ENCODE results near the gene SPTBN1. TPM values are rescaled to one million over a fixed set of nuclear protein-coding genes. Genes with fewer than 3 reads are reported as not detected.
A peak's percentile ranks its signal among the peaks of the same experiment; 100 is the strongest.

Gene SPTBN1
- total RNA-seq, 1 experiment from 2014 or later = 204 TPM

DNA sequence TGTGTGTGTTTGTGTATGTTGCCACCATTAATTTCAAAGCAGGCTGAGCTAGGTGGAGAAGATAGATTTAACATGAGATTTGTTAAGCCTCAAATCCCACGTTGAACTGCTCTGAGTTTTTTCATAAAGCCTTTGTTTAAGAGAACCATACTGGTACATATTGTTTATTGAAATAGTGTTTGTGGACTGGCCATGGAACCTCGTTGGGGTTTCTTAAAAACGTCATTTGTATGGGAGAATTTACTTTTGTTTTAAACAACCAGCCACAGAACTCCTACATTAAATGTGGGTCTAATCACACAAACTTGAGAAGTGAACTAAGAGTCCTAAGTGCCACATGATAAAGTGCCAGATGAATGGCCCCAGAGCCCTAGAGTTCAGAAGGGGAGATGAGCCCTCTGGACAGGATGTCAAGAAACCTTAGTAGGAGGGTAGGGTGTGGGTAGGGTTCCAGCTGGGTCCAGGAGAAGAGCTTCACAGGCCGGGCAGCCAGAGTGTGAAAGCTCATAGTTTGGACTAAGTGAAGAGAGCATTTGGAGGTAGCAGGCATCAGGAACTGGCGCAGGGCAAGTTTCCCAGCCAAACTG, 146.7 kb downstream of the SPTBN1 start:
- no peak overlapping the region for H3K4me3 Mint-ChIP-seq
- POLR2A ChIA-PET = interaction anchor here (2.7 kb wide), 1 partner anchor 44 kb away, joined by 7 read pairs; no protein-coding TSS in a partner anchor
- ATAC-seq = peak; percentile 9; the same call in 1 of the 2 replicates
- peaks cover 54% of the 10 kb centered on the region for H3K4me1 Mint-ChIP-seq
- peaks cover 24% of the 10 kb centered on the region for H3K36me3 Mint-ChIP-seq
- H3K27ac Mint-ChIP-seq = peak overlapping the region; percentile 7; the same call in 1 of the 2 replicates
- no peaks in the 10 kb centered on the region for H3K27me3 Mint-ChIP-seq (ENCODE audit: low read depth)
- CTCF ChIA-PET = interaction anchor here (0.7 to 1.4 kb wide), 4 partner anchors 9 to 80 kb away, joined by 3 to 6 read pairs (median 4); no protein-coding TSS in a partner anchor
- no peak for DNase-seq (ENCODE audit: low spot score)
- H3K9me3 Mint-ChIP-seq = no peaks in the 10 kb centered on the region
- TF ChIP-seq TEAD4 (CRISPR knock-in tag; IDR thresholded peaks at IDR 0.05) = no peak
- TF ChIP-seq ZMAT4 (CRISPR knock-in tag; IDR thresholded peaks at IDR 0.05) = no peak
- TF ChIP-seq, protein P1, sequence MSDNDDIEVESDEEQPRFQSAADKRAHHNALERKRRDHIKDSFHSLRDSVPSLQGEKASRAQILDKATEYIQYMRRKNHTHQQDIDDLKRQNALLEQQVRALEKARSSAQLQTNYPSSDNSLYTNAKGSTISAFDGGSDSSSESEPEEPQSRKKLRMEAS (CRISPR knock-in tag; IDR thresholded peaks at IDR 0.05) = no peak
- no peak for TF ChIP-seq RORB (CRISPR knock-in tag; IDR thresholded peaks at IDR 0.05)
- TF ChIP-seq ETV6 (CRISPR knock-in tag; IDR thresholded peaks at IDR 0.05) = no peak
- no peak for TF ChIP-seq CREB1 (CRISPR knock-in tag; IDR thresholded peaks at IDR 0.05)
- TF ChIP-seq ZNF423 (CRISPR knock-in tag; IDR thresholded peaks at IDR 0.05) = no peak
- TF ChIP-seq FOXP1 (CRISPR knock-in tag; IDR thresholded peaks at IDR 0.05; ENCODE audit: borderline replicate concordance) = no peak
- TF ChIP-seq RELA (CRISPR knock-in tag; IDR thresholded peaks at IDR 0.05; ENCODE audit: borderline replicate concordance) = no peak
- no peak for TF ChIP-seq ZNF671 (CRISPR knock-in tag; IDR thresholded peaks at IDR 0.05)
- no peak for TF ChIP-seq NR1H2 (CRISPR knock-in tag; IDR thresholded peaks at IDR 0.05)

DNA sequence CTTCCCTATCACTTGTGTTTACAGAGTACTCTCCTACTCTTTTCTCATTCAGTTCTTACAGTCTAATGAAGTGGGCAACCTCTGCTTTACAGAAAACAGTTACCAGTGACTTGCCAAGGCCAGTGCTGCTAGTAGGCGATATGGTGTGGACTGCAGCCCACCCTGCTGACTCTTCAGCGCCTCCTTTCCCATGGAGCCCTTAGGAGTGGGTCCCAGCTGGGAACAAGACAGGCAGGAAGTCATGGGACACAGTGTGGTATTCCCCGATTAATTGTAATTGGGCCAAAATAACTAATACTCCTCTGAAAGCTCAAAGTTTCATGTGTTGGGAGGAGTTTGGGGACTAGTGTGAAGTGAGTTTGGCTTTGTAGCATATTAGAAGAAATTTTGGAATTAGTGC, 147.2 kb downstream of the SPTBN1 start:
- ATAC-seq = peak; percentile 49
- Mint-ChIP-seq H3K4me3 (no peak overlapping the region), H3K4me1 (peaks cover 57% of the 10 kb centered on the region), H3K36me3 (peaks cover 22% of the 10 kb centered on the region), H3K27me3 (ENCODE audit: low read depth) (no peaks in the 10 kb centered on the region), H3K9me3 (no peaks in the 10 kb centered on the region), H3K27ac (peak overlapping the region; percentile 14; the same call in 1 of the 2 replicates)
- ChIA-PET POLR2A (interaction anchor here (2.7 kb wide), 1 partner anchor 45 kb away, joined by 7 read pairs; no protein-coding TSS in a partner anchor), CTCF (interaction anchor here (0.7 to 1.4 kb wide), 4 partner anchors 9 to 80 kb away, joined by 3 to 6 read pairs (median 4); no protein-coding TSS in a partner anchor)
- no peak for DNase-seq (ENCODE audit: low spot score)
- TF ChIP-seq, protein P2, sequence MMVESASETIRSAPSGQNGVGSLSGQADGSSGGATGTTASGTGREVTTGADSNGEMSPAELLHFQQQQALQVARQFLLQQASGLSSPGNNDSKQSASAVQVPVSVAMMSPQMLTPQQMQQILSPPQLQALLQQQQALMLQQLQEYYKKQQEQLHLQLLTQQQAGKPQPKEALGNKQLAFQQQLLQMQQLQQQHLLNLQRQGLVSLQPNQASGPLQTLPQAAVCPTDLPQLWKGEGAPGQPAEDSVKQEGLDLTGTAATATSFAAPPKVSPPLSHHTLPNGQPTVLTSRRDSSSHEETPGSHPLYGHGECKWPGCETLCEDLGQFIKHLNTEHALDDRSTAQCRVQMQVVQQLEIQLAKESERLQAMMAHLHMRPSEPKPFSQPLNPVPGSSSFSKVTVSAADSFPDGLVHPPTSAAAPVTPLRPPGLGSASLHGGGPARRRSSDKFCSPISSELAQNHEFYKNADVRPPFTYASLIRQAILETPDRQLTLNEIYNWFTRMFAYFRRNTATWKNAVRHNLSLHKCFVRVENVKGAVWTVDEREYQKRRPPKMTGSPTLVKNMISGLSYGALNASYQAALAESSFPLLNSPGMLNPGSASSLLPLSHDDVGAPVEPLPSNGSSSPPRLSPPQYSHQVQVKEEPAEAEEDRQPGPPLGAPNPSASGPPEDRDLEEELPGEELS (CRISPR knock-in tag; IDR thresholded peaks at IDR 0.05) = no peak
- TF ChIP-seq KAT7 (CRISPR knock-in tag; IDR thresholded peaks at IDR 0.05; ENCODE audit: borderline replicate concordance) (no peak), ETV6 (CRISPR knock-in tag; IDR thresholded peaks at IDR 0.05) (no peak), OVOL2 (CRISPR knock-in tag; IDR thresholded peaks at IDR 0.05; ENCODE audit: borderline replicate concordance) (no peak), TEAD4 (CRISPR knock-in tag; IDR thresholded peaks at IDR 0.05) (no peak), ZNF219 (CRISPR knock-in tag; IDR thresholded peaks at IDR 0.05; ENCODE audit: borderline replicate concordance) (no peak), ATF2 (CRISPR knock-in tag; IDR thresholded peaks at IDR 0.05; ENCODE audit: borderline replicate concordance, low read depth) (no peak), GRHL2 (CRISPR knock-in tag; IDR thresholded peaks at IDR 0.05; ENCODE audit: insufficient replicate concordance, severe bottlenecking) (no peak), ZMAT4 (CRISPR knock-in tag; IDR thresholded peaks at IDR 0.05) (no peak), ZNF263 (CRISPR knock-in tag; IDR thresholded peaks at IDR 0.05; ENCODE audit: low read depth) (no peak), ATF3 (CRISPR knock-in tag; conservative IDR thresholded peaks at IDR 0.05) (no peak)
- TF ChIP-seq, protein P3, sequence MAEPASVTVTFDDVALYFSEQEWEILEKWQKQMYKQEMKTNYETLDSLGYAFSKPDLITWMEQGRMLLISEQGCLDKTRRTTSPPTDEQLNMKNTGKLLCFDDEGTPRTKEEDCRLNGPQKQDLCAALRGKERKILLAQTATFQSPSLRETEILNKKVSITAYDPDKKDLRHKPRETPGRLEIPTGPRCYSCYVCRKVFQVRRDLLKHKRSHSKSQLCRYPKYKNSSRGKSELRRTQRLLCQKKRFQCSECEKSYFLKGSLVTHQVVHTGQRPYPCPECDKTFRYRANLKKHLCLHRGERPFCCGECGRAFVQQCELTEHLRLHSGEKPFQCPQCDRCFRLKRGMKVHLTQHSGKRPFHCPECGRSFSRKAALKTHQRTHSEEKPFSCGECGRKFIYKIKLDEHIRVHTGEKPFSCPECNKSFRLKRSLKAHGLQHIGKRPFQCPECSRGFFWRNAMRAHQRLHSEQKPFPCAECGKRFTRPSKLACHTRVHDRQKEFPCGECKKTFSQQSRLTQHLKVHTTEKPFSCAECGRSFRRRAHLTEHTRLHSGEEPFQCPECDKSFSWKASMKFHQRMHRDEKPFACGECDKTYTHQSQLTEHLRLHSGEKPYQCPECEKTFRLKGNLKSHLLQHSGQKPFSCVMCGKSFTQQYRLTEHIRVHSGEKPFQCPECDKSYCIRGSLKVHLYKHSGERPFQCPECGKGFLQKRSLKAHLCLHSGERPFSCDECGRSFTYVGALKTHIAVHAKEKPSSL (CRISPR knock-in tag; conservative IDR thresholded peaks at IDR 0.05) = no peak

Measured in WTC11 (cell line).